HG03520 (cell line): ENCODE measurements around the gene MPST.
"Not testable (repeated sequence)": the region's sequence is repeated elsewhere in the genome, so short reads cannot be mapped to it uniquely, and the experiment has no call there.

Experiments
- ATAC-seq: cut with Tn5 transposase; IDR thresholded peaks from one replicate; pipeline ENCODE4 v1.9.1; 2021; ENCODE audit warnings: mild to moderate bottlenecking, moderate library complexity; ENCODE audit not compliant: unreplicated experiment

Gene MPST

DNA sequence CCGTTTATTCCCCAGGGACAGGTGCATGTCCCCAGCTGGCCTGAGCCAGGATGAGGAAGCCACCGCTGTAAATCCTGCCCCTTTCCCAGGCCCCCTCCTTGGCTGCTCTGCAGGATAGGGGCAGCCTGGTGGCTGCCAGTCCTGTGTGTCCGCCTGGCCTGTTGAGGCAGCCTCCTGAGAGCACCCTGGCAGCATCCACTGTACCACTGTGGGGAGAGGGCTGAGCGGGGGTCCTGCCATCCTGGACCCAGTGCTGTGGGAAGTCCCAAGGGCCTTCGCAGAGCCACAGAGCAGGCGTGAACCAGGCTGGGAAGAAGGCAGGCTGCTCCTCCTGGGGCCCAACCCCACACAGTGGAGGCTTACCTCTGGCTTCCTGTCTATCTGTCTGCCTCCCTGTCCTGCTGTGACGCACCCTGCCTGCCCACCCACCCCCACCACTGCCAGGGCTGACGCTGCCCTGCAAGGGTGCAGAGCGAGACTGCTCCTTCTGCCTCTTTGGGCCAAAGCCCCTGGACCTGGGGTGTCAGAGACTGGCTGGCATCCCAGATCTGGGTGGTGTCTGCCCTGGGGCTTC lies 40.4 kb downstream of the MPST start:
- ATAC-seq, result no peak

DNA sequence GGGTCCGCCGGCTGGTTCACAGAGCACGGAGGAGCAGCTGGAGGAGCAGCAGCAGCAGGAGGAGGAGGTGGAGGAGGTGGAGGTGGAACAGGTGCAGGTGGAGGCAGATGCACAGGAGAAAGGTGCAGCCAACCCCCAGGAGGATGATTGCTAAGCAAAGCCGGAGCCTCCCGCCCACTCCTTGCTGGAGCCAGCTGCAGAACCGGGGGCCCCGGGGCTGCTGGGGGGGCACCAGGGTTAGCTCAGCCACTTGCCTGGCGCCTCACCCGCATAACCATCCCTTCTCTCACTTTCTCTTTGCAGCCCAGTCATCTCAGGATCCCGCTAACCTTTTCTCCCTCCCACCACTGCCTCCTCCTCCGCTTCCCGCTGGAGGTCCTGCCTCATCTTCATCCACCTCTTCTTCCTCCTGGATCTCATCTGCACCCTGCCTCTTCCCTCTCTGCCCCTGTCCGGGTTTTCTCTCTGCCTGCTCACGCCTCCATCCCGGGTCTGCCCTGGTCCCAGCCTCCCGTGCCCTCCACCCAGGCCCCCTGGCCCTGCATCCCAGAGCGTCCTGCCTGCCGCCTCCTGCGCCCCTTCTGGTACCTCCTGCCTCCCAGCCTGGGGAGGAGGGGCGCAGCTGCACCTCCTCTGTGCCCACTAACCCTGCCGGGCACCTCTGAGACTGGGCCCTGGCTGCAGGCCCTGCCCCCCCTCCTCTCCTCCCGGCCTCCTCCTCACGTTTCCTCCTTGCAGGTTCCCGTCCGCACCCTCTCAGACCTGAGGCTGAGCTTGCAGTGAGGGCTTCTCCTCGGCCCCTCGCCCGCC lies 41.5 kb downstream of the MPST start:
- no peak for ATAC-seq

DNA sequence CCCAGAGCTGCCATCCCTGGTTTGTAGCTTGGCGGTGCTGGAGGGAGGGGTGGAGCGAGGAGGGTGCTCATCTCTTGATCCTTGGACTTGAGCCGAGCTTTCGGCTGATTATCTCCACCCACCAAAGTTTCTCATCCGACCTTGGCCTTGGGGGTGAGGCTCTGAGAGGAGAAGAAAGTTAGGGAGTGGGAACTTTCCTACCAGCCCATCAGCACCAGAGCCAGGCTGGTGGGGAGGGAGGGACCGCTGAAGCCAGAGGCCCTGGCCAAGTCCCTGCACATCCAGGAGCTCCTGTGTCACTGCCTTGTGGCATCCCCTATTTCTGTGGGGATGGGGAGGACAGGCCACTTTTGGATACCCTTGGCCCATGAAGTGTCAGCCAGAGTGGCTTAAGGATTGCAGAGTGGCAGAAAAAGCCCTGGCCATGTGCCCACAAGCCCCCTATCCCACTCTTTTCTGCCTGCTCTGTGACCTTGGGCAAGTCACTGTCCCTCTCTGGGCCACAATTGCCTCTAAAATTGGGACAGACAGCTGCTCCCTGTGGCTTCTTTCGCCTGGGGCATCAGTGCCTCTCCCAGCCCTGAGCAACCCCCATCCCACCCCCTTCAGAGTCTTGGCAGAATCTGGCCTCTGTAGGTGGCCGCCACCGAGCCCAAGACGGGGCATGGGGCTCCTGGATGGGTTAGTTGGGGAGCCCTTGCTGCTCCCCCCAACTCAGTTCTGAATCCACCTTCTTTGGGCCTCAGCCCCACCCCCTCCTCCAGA lies 42.3 kb downstream of the MPST start:
- ATAC-seq, result no peak

- ATAC-seq, result no peak
These were observed 42.8 kb downstream of the MPST start for GRCh38 chr22:37062376-37062675.

- ATAC-seq, result no peak
These were observed 43.3 kb downstream of the MPST start for GRCh38 chr22:37062702-37063381.

DNA sequence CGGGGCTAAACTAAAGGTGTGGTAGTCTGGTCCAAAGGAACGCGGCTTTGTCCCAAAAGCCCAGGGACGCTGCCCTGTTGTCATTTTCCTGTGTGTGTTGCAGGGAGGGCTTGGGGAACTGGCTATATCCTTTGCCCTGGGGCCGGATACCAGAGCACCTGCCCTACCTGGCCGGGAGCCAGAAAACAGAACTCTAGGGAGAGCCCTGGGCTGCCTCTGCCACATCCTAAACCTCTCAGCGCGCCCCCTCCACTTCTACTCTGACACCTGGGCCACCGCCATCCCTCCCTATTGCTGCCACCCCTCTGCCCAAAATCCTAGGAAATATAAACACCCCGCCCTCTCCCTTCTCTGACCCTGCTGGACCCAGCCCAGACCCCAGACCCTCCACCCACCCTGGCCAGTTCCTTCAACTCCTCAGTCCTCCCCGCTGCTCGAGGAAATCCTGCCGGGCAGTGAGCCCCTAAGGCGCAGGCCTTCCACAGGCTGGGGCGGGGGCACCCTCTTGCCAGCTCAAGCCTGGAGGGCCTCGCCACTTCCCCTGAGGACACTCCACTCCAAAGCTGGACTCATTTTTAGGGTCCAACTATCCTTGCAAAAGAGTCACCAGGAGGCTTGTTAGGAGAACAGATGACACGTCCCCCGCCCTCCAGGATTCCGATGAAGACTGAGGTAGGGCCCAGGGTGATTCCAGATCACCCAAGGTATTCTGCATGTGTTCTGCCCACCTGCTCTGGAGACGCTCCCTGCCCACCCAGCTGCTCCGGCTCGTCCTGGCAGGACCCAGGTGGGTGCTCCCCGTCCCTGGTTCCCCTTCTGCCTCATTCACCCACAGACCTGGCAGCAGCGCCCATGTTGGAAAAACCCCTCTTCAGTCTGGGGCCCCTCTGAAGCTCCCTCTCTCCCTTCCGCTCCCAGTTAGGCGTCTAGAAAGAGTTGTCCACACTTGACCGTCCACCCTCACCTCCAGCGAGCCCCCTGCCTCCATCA lies 44.2 kb downstream of the MPST start:
- no peak for ATAC-seq

- no peak for ATAC-seq
These were observed 45.0 kb downstream of the MPST start for GRCh38 chr22:37064553-37064952.

GRCh38 chr22:37065180-37065579 lies 45.6 kb downstream of the MPST start:
- no peak for ATAC-seq

- no peak for ATAC-seq
These were observed 46.4 kb downstream of the MPST start for GRCh38 chr22:37065961-37066360.

DNA sequence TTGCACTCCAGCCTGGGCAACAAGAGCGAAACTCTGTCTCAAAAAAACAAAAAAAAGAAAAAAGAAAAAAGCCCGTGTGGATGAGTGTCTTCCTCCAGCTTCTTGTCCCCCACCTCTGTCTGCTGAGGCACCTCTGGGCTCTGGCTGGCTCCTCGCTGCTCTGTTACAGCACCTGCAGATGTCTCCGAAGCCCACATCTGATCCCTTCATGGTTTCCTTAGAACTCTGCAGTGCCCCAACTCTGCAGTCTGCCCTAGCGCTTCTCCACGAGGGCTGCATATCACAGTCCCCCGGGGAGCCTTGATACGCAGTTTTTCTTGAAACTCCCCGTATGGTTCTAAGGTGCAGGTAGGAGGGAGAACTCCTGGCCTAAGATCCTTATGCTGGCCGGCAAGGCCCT lies 47.9 kb downstream of the MPST start:
- ATAC-seq, result no peak

DNA sequence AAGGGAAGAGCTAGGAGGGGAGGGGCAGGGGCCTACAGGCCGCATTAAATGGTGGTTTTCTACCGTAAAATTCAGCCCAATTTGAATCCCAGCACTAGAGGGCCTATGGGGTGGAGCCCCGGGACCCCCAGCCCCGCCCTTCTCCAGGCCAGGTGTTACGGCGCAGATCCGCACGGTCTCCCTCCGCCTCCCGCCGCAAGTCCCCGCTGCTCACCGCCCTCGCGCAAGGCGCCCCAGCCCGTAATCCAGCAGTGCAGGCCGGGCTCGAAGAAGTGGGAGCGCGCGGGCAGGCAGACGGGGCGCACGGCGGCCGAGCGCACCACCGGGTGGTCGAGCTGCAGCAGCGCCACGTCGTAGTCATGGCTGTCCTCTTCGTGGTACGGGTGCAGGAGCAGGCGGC lies 49.3 kb downstream of the MPST start:
- ATAC-seq, result no peak

- ATAC-seq, result no peak
These were observed 49.8 kb downstream of the MPST start for GRCh38 chr22:37069319-37069718.

- ATAC-seq, result no peak
These were observed 50.2 kb downstream of the MPST start for GRCh38 chr22:37069719-37070118.

DNA sequence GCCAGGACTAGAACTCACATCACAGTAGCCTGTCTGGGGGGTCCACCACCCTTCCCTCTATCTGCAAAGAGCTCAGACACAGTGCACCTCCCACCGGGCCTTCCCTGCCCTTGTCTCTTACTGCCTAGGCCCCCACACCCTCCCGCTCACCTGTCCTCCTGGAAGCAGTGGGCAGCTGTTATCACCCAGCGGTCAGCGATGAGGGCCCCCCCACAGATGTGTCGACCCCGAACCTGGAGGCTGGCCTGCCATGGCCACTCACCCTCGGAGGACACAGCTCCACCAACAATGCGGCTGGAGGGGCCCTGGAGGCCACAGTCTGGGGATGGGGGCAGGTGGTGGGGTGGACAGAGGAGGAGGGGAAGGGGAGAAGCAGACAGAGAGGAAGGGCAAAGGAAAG lies 50.8 kb downstream of the MPST start:
- ATAC-seq, result no peak

GRCh38 chr22:37070744-37071143 lies 51.2 kb downstream of the MPST start:
- no peak for ATAC-seq

DNA sequence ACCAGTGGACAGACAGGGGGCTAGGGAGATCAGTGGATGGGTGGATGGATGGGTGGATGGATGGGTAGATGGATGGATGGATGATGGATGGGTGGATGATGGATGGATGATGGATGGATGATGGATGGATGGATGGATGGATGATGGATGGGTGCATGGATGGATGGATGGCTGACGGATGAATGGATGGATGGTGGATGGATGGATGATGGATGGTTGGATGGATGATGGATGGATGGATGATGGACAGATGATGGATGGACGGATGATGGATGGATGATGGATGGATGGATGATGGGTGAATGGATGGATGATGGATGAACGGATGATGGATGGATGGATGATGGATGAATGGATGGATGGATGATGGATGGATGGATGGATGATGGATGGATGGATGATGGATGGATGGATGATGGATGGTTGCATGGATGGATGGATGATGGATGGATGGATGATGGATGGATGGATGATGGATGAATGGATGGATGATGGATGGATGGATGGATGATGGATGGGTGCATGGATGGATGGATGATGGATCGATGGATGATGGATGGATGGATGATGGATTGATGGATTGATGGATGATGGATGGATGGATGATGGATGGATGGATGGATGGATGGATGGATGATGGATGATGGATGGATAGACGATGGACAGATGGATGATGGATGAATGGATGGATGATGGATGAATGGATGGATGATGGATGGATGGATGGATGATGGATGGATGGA lies 52.5 kb downstream of the MPST start:
- ATAC-seq, result not testable (repeated sequence)

GRCh38 chr22:37072673-37073072 lies 53.1 kb downstream of the MPST start:
- ATAC-seq, result no peak

DNA sequence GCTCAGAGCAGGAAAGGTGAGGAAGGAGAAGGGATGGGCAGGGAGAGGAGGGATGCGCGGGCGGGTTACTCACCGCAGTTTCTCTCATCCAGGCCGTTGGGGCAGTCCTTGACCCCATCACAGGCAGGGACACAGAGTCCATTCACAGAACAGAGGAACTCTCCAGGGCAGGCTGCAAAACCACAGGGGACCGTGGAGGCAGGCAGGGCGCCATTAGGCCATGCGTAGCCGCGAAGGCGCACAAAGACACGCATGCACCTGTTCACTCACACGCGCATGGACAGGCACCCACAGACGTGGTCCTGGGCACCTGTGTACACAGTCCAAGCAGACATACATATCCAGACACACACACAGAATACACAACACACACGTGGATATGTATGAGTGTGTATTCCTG lies 55.0 kb downstream of the MPST start:
- no peak for ATAC-seq

GRCh38 chr22:37075046-37075445 lies 55.5 kb downstream of the MPST start:
- ATAC-seq, result no peak
